ENCODE measurements around the gene EIPR1. TPM values are rescaled to one million over a fixed set of nuclear protein-coding genes. Genes with fewer than 3 reads are reported as not detected.

Gene EIPR1
- total and polyA plus RNA-seq, 2 of the 13 experiments (the other 11 are each of a cell fraction or from before 2014, with no cell fraction given): 70.0 to 96.3 TPM

- TF ChIP-seq MYNN (CRISPR knock-in tag; IDR thresholded peaks at IDR 0.05; ENCODE audit: low read depth): no peak
- no peak for TF ChIP-seq NCOA1 (CRISPR knock-in tag; IDR thresholded peaks at IDR 0.05)
- peak; percentile 98 for TF ChIP-seq PCBP2 (optimal IDR thresholded peaks at IDR 0.05; ENCODE audit: low read depth, low read length, poor library complexity, severe bottlenecking)
Measured at GRCh38 chr2:3336844-3337243, 40.8 kb downstream of the EIPR1 start (continued).

DNA sequence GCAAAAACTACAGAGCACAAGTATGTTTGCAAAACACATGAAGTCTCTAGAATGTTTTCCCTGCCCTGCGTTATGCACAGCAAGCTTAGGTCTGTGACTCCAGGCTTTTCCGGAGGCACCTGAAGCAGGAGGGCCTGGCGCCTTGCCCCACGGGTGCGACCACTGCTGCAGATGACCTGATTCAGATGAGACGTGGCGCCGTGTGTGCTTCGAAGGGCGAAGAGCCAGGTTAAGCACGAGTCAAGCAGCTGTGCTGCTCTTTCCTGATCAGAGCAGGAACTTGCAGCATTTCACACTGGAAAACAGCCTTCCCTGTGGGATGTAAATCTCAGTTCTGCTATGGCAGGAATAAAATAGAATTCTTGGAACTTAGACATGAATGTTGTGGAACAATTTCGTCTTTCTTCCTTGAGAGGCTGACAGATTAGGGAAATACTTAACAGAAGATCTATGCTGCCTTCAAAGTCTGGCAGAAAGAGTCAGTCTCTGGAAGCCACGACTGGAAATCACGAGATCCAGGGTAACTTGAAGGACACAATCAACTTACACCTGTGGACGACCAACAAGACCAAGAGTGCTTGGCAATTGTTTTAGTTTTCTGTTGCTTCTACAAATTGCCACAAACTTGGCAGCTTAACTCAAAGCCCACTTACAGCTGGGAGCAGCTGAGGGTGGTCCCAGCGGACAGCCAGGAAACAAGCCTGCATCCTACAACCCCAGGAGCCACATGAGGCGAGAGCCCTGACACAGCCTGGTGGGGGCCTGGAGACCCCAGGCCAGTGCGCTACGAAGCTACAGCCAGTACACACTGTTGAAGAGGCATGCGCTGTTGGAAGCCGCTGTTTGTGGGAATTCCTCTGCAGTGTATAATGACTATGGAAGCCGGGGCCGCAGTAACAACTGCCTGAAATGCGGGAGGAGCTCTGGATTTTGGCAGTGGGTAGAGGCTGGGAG is 42.9 kb downstream of the EIPR1 start:
- in situ Hi-C loops (cut with HindIII; ENCODE audit: extremely low pct_ligation_motif_present, low pct_unique_long_range_greater_than_20kb): no loop called here
- Histone ChIP-seq H3K4me3 (replicated peaks in 1 of 3; ENCODE audit: insufficient read depth in 1 of 3, low read depth in 2 of 3, low read length in 3 of 3) (no peak overlapping the region), H2AFZ (ENCODE audit: low read length) (no peak overlapping the region), H3K9me3 (ENCODE audit: low read length) (no peaks in the 10 kb centered on the region), H3K36me3 (replicated peaks in 1 of 2; ENCODE audit: control insufficient read depth in 1 of 2, insufficient read depth in 2 of 2, low read length in 2 of 2) (peaks cover 28 to 62% of the 10 kb centered on the region in 2 experiments), H3K4me1 (ENCODE audit: insufficient read depth, low read length) (no peaks in the 10 kb centered on the region), H3K9ac (ENCODE audit: insufficient read depth, low read depth, low read length) (no peak overlapping the region), H3K27me3 (ENCODE audit: control insufficient read depth in 1 of 2, insufficient read depth in 2 of 2, low read length in 2 of 2) (no peaks in the 10 kb centered on the region), H3K4me2 (ENCODE audit: low read depth, low read length) (no peak overlapping the region), H4K20me1 (ENCODE audit: insufficient read depth, low read length) (no peaks in the 10 kb centered on the region), H3K79me2 (ENCODE audit: insufficient read depth, low read length) (peaks cover 2% of the 10 kb centered on the region), H3K27ac (ENCODE audit: extremely low read length, insufficient read depth, low read length) (no peak overlapping the region)
- no peak for TF ChIP-seq PRMT3 (CRISPR knock-in tag; IDR thresholded peaks at IDR 0.05; ENCODE audit: borderline replicate concordance, low read depth)
- TF ChIP-seq ZNF10 (CRISPR knock-in tag; IDR thresholded peaks at IDR 0.05; ENCODE audit: borderline replicate concordance, low read depth): no peak
- no peak for TF ChIP-seq KDM6A (CRISPR knock-in tag; IDR thresholded peaks at IDR 0.05; ENCODE audit: low read depth)
- no peak for TF ChIP-seq ZMYM2 (CRISPR knock-in tag; IDR thresholded peaks at IDR 0.05)
- TF ChIP-seq CREBL2 (CRISPR knock-in tag; IDR thresholded peaks at IDR 0.05; ENCODE audit: borderline replicate concordance): no peak
- no peak for TF ChIP-seq ZNF136 (CRISPR knock-in tag; IDR thresholded peaks at IDR 0.05; ENCODE audit: low read depth)
- no peak for TF ChIP-seq HMG20B (CRISPR knock-in tag; conservative IDR thresholded peaks at IDR 0.05)
- no peak for TF ChIP-seq MZF1 (CRISPR knock-in tag; IDR thresholded peaks at IDR 0.05; ENCODE audit: borderline replicate concordance)
- TF ChIP-seq ZNF580 (CRISPR knock-in tag; IDR thresholded peaks at IDR 0.05; ENCODE audit: borderline replicate concordance, low read depth): no peak
- TF ChIP-seq ESRRA (CRISPR knock-in tag; IDR thresholded peaks at IDR 0.05; ENCODE audit: low read depth): no peak
- no peak for TF ChIP-seq ZNF616 (CRISPR knock-in tag; IDR thresholded peaks at IDR 0.05; ENCODE audit: low read depth)
- no peak for TF ChIP-seq ZNF275 (CRISPR knock-in tag; IDR thresholded peaks at IDR 0.05; ENCODE audit: borderline replicate concordance)
- intact Hi-C loops (cut with micrococcal nuclease; ENCODE audit: unreplicated experiment): no loop called here
- ChIA-PET CTCF (ENCODE audit: low intra/inter-chr PET ratio, low total read pairs) (no interaction called here), POLR2A (no interaction called here)
- no TSS peak for BruUV-seq (replicated peaks)
- ATAC-seq: no peak
- DNase-seq (ENCODE audit: low spot score): no peak
- WGBS (ENCODE audit: low lambda C conversion rate): 96% methylated on average over 23 of the region's 24 CpGs
- FAIRE-seq: no peak

Data from HepG2 (cell line).